Hepatocyte (in vitro differentiated cells): ENCODE measurements around the gene TRAPPC6A. TPM values are rescaled to one million over a fixed set of nuclear protein-coding genes. Genes with fewer than 3 reads are reported as not detected.
A peak's percentile ranks its signal among the peaks of the same experiment; 100 is the strongest.

Source experiments
- DNase-seq: peaks from one replicate; pipeline ENCODE4 v3.0.0-alpha.2; 2016; ENCODE audit warnings: low spot score
- H2AFZ ChIP-seq: fragments of 200-600 bp; sonication (generic); 2 replicates; pipeline ENCODE4 v1.6.0; 2016; ENCODE audit warnings: antibody characterized with exemption, mild to moderate bottlenecking
- H3K27ac ChIP-seq: fragments of 200-600 bp; sonication (generic); 2 replicates; pipeline ENCODE4 v1.5.1; 2016; ENCODE audit warnings: mild to moderate bottlenecking
- H3K27me3 ChIP-seq: fragments of 200-600 bp; sonication (generic); 2 replicates; pipeline ENCODE4 v1.6.1; 2016
- H3K36me3 ChIP-seq: fragments of 200-600 bp; sonication (generic); replicated peaks from 2 replicates; pipeline ENCODE4 v1.5.1; 2016; ENCODE audit warnings: low read depth; ENCODE audit not compliant: insufficient read depth
- H3K4me1 ChIP-seq: fragments of 200-600 bp; sonication (generic); 2 replicates; pipeline ENCODE4 v1.5.1; 2016; ENCODE audit warnings: mild to moderate bottlenecking, moderate library complexity; ENCODE audit not compliant: insufficient read depth
- H3K4me2 ChIP-seq: fragments of 200-600 bp; sonication (generic); 2 replicates; pipeline ENCODE4 v1.6.0; 2016
- H3K4me3 ChIP-seq: fragments of 200-600 bp; sonication (generic); 2 replicates; pipeline ENCODE4 v1.5.1; 2016; ENCODE audit warnings: mild to moderate bottlenecking
- H3K79me2 ChIP-seq: fragments of 200-600 bp; sonication (generic); 2 replicates; pipeline ENCODE4 v1.6.0; 2017; ENCODE audit warnings: mild to moderate bottlenecking
- H3K9me2 ChIP-seq: fragments of 200-600 bp; sonication (generic); replicated peaks from 2 replicates; pipeline ENCODE4 v1.6.0; 2017; ENCODE audit warnings: mild to moderate bottlenecking; ENCODE audit not compliant: insufficient read depth
- H3K9me3 ChIP-seq: fragments of 200-600 bp; sonication (generic); 2 replicates; pipeline ENCODE4 v1.5.1; 2016; ENCODE audit warnings: low read depth, mild to moderate bottlenecking
- H4K20me1 ChIP-seq: fragments of 200-600 bp; sonication (generic); 2 replicates; pipeline ENCODE4 v1.6.0; 2016; ENCODE audit warnings: mild to moderate bottlenecking; ENCODE audit not compliant: insufficient read depth, poor library complexity, severe bottlenecking
- CTCF ChIP-seq: fragments of 200-600 bp; sonication (generic); IDR thresholded peaks from 2 replicates; pipeline ENCODE4 v1.5.1; 2016; ENCODE audit warnings: antibody characterized with exemption, mild to moderate bottlenecking; ENCODE audit not compliant: poor library complexity
- EZH2 ChIP-seq: fragments of 200-600 bp; sonication (generic); IDR thresholded peaks from 2 replicates; pipeline ENCODE4 v1.6.1; 2016; ENCODE audit warnings: antibody characterized with exemption, mild to moderate bottlenecking, borderline replicate concordance
- EZH2phosphoT487 ChIP-seq: fragments of 200-600 bp; sonication (generic); IDR thresholded peaks from one replicate; pipeline ENCODE4 v1.6.1; 2018; ENCODE audit warnings: antibody characterized with exemption, mild to moderate bottlenecking, low read depth, moderate library complexity; ENCODE audit not compliant: unreplicated experiment, severe bottlenecking
- WGBS: methylation state at CpG from one replicate; pipeline ENCODE4 v1.1.6; 2016; ENCODE audit warnings: low lambda C conversion rate; ENCODE audit errors: missing lambda C conversion rate; 5-methylcytosine and 5-hydroxymethylcytosine counted together
- polyA plus RNA-seq: library from polyadenylated mRNA; unstranded; fragments of >200 nt; fragmentation: Nextera tagmentation; extraction: Ambion mirVana; gene quantifications from 2 replicates; pipeline ENCODE4 v1.2.1, GENCODE V29; 2016
- total RNA-seq: library from RNA; depleted of rRNA; stranded (reverse); fragments of >200 nt; gene quantifications from 2 replicates; pipeline ENCODE4 v1.2.3, GENCODE V29; 2014

Gene TRAPPC6A
- total and polyA plus RNA-seq, 2 experiments from 2014 or later = 25.7 to 60.1 TPM

- H3K27me3 ChIP-seq = no peaks in the 10 kb centered on the region
- DNase-seq = peak; percentile 46
- no peaks in the 10 kb centered on the region for H3K36me3 ChIP-seq
- TF ChIP-seq EZH2phosphoT487 (no peak), CTCF (no peak), EZH2 (no peak)
- H3K79me2 ChIP-seq = peaks cover 100% of the 10 kb centered on the region
- H3K27ac ChIP-seq = no peak overlapping the region
- 58% methylated on average over 16 of the region's 16 CpGs for WGBS
- H3K4me3 ChIP-seq = no peak overlapping the region
- H3K9me3 ChIP-seq = no peaks in the 10 kb centered on the region
- no peak overlapping the region for H2AFZ ChIP-seq
- peak overlapping the region; percentile 16 for H3K4me2 ChIP-seq
- no peaks in the 10 kb centered on the region for H3K9me2 ChIP-seq
- H3K4me1 ChIP-seq = peaks cover 34% of the 10 kb centered on the region
- H4K20me1 ChIP-seq = peaks cover 59% of the 10 kb centered on the region
These were observed 60.9 kb downstream of the TRAPPC6A start for GRCh38 chr19:45117167-45117594.

GRCh38 chr19:45115809-45116615 lies 62.0 kb downstream of the TRAPPC6A start:
- Histone ChIP-seq H3K4me2 (no peak overlapping the region), H2AFZ (no peak overlapping the region), H3K9me2 (no peaks in the 10 kb centered on the region), H3K36me3 (no peaks in the 10 kb centered on the region), H3K4me1 (peaks cover 34% of the 10 kb centered on the region), H4K20me1 (peaks cover 54% of the 10 kb centered on the region), H3K4me3 (no peak overlapping the region), H3K9me3 (no peaks in the 10 kb centered on the region), H3K27ac (no peak overlapping the region), H3K27me3 (no peaks in the 10 kb centered on the region), H3K79me2 (peaks cover 100% of the 10 kb centered on the region)
- no peak for TF ChIP-seq EZH2phosphoT487
- no peak for DNase-seq
- WGBS = 95% methylated on average over 21 of the region's 21 CpGs

- no peak for TF ChIP-seq EZH2
- TF ChIP-seq EZH2phosphoT487 = no peak
- Histone ChIP-seq H3K36me3 (no peaks in the 10 kb centered on the region), H3K27ac (peak overlapping the region; percentile 94)
These were observed 63.9 kb downstream of the TRAPPC6A start for GRCh38 chr19:45114116-45114515.

GRCh38 chr19:45113628-45114027 lies 64.4 kb downstream of the TRAPPC6A start:
- peaks cover 30% of the 10 kb centered on the region for H3K4me1 ChIP-seq
- no peaks in the 10 kb centered on the region for H3K9me2 ChIP-seq
- H3K79me2 ChIP-seq = peaks cover 100% of the 10 kb centered on the region
- H3K4me2 ChIP-seq = peak overlapping the region; percentile 72
- H3K36me3 ChIP-seq = no peaks in the 10 kb centered on the region
- peak overlapping the region; percentile 94 for H3K27ac ChIP-seq
- no peak overlapping the region for H3K4me3 ChIP-seq
- H3K27me3 ChIP-seq = no peaks in the 10 kb centered on the region
- H3K9me3 ChIP-seq = no peaks in the 10 kb centered on the region
- 47% methylated on average over 8 of the region's 9 CpGs for WGBS
- TF ChIP-seq EZH2phosphoT487 (no peak), CTCF (no peak), EZH2 (no peak)
- DNase-seq = peak; percentile 82
- H2AFZ ChIP-seq = no peak overlapping the region
- H4K20me1 ChIP-seq = peaks cover 53% of the 10 kb centered on the region

More at GRCh38 chr19:45114116-45114515, 63.9 kb downstream of the TRAPPC6A start:
- peaks cover 50% of the 10 kb centered on the region for H4K20me1 ChIP-seq
- no peak for DNase-seq
- H3K9me2 ChIP-seq = no peaks in the 10 kb centered on the region
- H3K4me3 ChIP-seq = no peak overlapping the region
- peak overlapping the region; percentile 72 for H3K4me2 ChIP-seq
- peaks cover 100% of the 10 kb centered on the region for H3K79me2 ChIP-seq
- peaks cover 30% of the 10 kb centered on the region for H3K4me1 ChIP-seq
- no peak overlapping the region for H2AFZ ChIP-seq
- no peaks in the 10 kb centered on the region for H3K27me3 ChIP-seq
- H3K9me3 ChIP-seq = no peaks in the 10 kb centered on the region
- 90% methylated on average over 4 of the region's 4 CpGs for WGBS

Other genes starting within 250 kb of the TRAPPC6A start
- gene APOC4, start 236.0 kb downstream of the TRAPPC6A start, total RNA-seq = not detected in 2 replicates
- gene APOC4, start 236.0 kb downstream of the TRAPPC6A start, polyA plus RNA-seq = 1.1 TPM in 1 of 2 replicates, not detected in the other
- 435 and 454 TPM in 2 replicates for gene APOC2, start 232.2 kb downstream of the TRAPPC6A start, total RNA-seq
- gene APOC2, start 232.2 kb downstream of the TRAPPC6A start, polyA plus RNA-seq = 603 and 827 TPM in 2 replicates
- 41.0 and 49.1 TPM in 2 replicates for gene CLPTM1, start 222.9 kb downstream of the TRAPPC6A start, total RNA-seq
- gene CLPTM1, start 222.9 kb downstream of the TRAPPC6A start, polyA plus RNA-seq = 89.7 and 93.1 TPM in 2 replicates
- gene RELB, start 176.8 kb downstream of the TRAPPC6A start, total RNA-seq = 6.3 and 8.5 TPM in 2 replicates
- 9.1 and 13.9 TPM in 2 replicates for gene RELB, start 176.8 kb downstream of the TRAPPC6A start, polyA plus RNA-seq
- gene CLASRP, start 139.2 kb downstream of the TRAPPC6A start, total RNA-seq = 32.3 and 56.2 TPM in 2 replicates
- gene CLASRP, start 139.2 kb downstream of the TRAPPC6A start, polyA plus RNA-seq = 45.8 and 74.5 TPM in 2 replicates
- 0.52 TPM in 1 of 2 replicates, not detected in the other for gene ZNF296, start 101.8 kb downstream of the TRAPPC6A start, total RNA-seq
- gene ZNF296, start 101.8 kb downstream of the TRAPPC6A start, polyA plus RNA-seq = 1.2 TPM in 1 of 2 replicates, not detected in the other
- 48.8 and 50.7 TPM in 2 replicates for gene GEMIN7, start 99.0 kb downstream of the TRAPPC6A start, total RNA-seq
- gene GEMIN7, start 99.0 kb downstream of the TRAPPC6A start, polyA plus RNA-seq = 55.3 and 69.0 TPM in 2 replicates
- 28.1 and 30.8 TPM in 2 replicates for gene PPP1R37, start 85.1 kb downstream of the TRAPPC6A start, total RNA-seq
- gene PPP1R37, start 85.1 kb downstream of the TRAPPC6A start, polyA plus RNA-seq = 14.0 and 15.2 TPM in 2 replicates
- 0.08 and 0.27 TPM in 2 replicates for gene NKPD1, start 17.3 kb downstream of the TRAPPC6A start, total RNA-seq
- 0.50 and 0.60 TPM in 2 replicates for gene NKPD1, start 17.3 kb downstream of the TRAPPC6A start, polyA plus RNA-seq
- 8.4 and 12.5 TPM in 2 replicates for gene BLOC1S3, start 547 bp upstream of the TRAPPC6A start, total RNA-seq
- gene BLOC1S3, start 547 bp upstream of the TRAPPC6A start, polyA plus RNA-seq = 15.6 and 17.1 TPM in 2 replicates
- 0.08 and 1.3 TPM in 2 replicates for gene EXOC3L2, start 67.2 kb upstream of the TRAPPC6A start, total RNA-seq
- 0.13 TPM in 1 of 2 replicates, not detected in the other for gene EXOC3L2, start 67.2 kb upstream of the TRAPPC6A start, polyA plus RNA-seq
- 9.5 and 23.0 TPM in 2 replicates for gene MARK4, start 73.0 kb upstream of the TRAPPC6A start, total RNA-seq
- 13.5 and 14.8 TPM in 2 replicates for gene MARK4, start 73.0 kb upstream of the TRAPPC6A start, polyA plus RNA-seq
- 0.40 and 1.3 TPM in 2 replicates for gene CKM, start 144.6 kb upstream of the TRAPPC6A start, total RNA-seq
- gene CKM, start 144.6 kb upstream of the TRAPPC6A start, polyA plus RNA-seq = 0.39 and 1.0 TPM in 2 replicates
- gene KLC3, start 162.5 kb upstream of the TRAPPC6A start, total RNA-seq = 3.3 and 5.5 TPM in 2 replicates
- 2.7 and 7.6 TPM in 2 replicates for gene KLC3, start 162.5 kb upstream of the TRAPPC6A start, polyA plus RNA-seq
- gene ERCC2, start 192.3 kb upstream of the TRAPPC6A start, total RNA-seq = 10.1 and 13.9 TPM in 2 replicates
- 7.1 and 7.3 TPM in 2 replicates for gene ERCC2, start 192.3 kb upstream of the TRAPPC6A start, polyA plus RNA-seq
- gene PPP1R13L, start 226.8 kb upstream of the TRAPPC6A start, total RNA-seq = 7.9 and 8.7 TPM in 2 replicates
- 14.8 and 22.9 TPM in 2 replicates for gene PPP1R13L, start 226.8 kb upstream of the TRAPPC6A start, polyA plus RNA-seq
- gene POLR1G, start 228.4 kb upstream of the TRAPPC6A start, total RNA-seq = 2.7 and 3.3 TPM in 2 replicates
- 2.4 and 2.5 TPM in 2 replicates for gene POLR1G, start 228.4 kb upstream of the TRAPPC6A start, polyA plus RNA-seq
- 42.5 and 51.0 TPM in 2 replicates for gene ERCC1, start 245.7 kb upstream of the TRAPPC6A start, total RNA-seq
- gene ERCC1, start 245.7 kb upstream of the TRAPPC6A start, polyA plus RNA-seq = 66.7 and 72.8 TPM in 2 replicates